ENCODE data around the gene PNMA8A. TPM values are rescaled to one million over a fixed set of nuclear protein-coding genes. Genes with fewer than 3 reads are reported as not detected.
A peak's percentile ranks its signal among the peaks of the same experiment; 100 is the strongest.

The PNMA8A gene
- total and polyA plus RNA-seq, 2 of the 8 experiments (the other 6 are each of a cell fraction or from before 2014, with no cell fraction given): 10.0 to 22.8 TPM

GRCh38 chr19:46480415-46480814 is 9.1 kb upstream of the PNMA8A start:
- Histone ChIP-seq H2BK120ac (replicated peaks; ENCODE audit: low read depth, low read length) (no peak overlapping the region), H3K4me1 (replicated peaks in 1 of 4; ENCODE audit: control insufficient read depth in 3 of 4, insufficient read depth in 4 of 4, low read length in 3 of 4) (peaks cover 0 to 9% (median 4%) of the 10 kb centered on the region in 4 experiments; a peak in 4 of 7 replicates), H2AFZ (ENCODE audit: low read length) (peak overlapping the region; percentile 43; the same call in 1 of the 2 replicates), H3K56ac (replicated peaks; ENCODE audit: insufficient read length, low read depth, low read length) (no peak overlapping the region), H3K27me3 (replicated peaks in 1 of 4; ENCODE audit: control insufficient read depth in 3 of 4, extremely low read depth in 1 of 4, insufficient read depth in 3 of 4, low read length in 3 of 4) (no peaks in the 10 kb centered on the region), H3K4ac (replicated peaks; ENCODE audit: insufficient read length, low read depth, low read length) (no peak overlapping the region), H2BK12ac (ENCODE audit: low read depth, low read length) (no peak overlapping the region), H3K23ac (ENCODE audit: insufficient read length) (no peak overlapping the region), H3K27ac (ENCODE audit: low read depth, low read length) (no peak overlapping the region), H3K4me3 (ENCODE audit: extremely low read depth in 1 of 4, insufficient read depth in 2 of 4, low read depth in 3 of 4, low read length in 4 of 4) (no peak overlapping the region), H3K9ac (replicated peaks in 1 of 4; ENCODE audit: extremely low read depth in 1 of 4, low read depth in 3 of 4, low read length in 3 of 4) (no peak overlapping the region), H3K23me2 (ENCODE audit: low read depth, low read length) (no peaks in the 10 kb centered on the region), H3K79me2 (ENCODE audit: control insufficient read depth in 1 of 2, insufficient read depth in 2 of 2, low read length in 2 of 2) (no peaks in the 10 kb centered on the region), H3K9me3 (ENCODE audit: insufficient read depth in 2 of 2, low read depth in 1 of 2, low read length in 1 of 2) (no peaks in the 10 kb centered on the region), H3K36me3 (ENCODE audit: control insufficient read depth in 2 of 4, insufficient read depth in 4 of 4, low read length in 3 of 4) (no peaks in the 10 kb centered on the region), H3K4me2 (ENCODE audit: insufficient read depth in 1 of 2, low read depth in 2 of 2, low read length in 2 of 2) (no peak overlapping the region), H3K14ac (ENCODE audit: insufficient read length) (no peak overlapping the region), H2AK5ac (ENCODE audit: low read depth, low read length) (no peak overlapping the region), H4K8ac (ENCODE audit: extremely low read depth, insufficient read depth, low read length) (no peak overlapping the region), H3K79me1 (ENCODE audit: low read depth, low read length) (no peaks in the 10 kb centered on the region), H2BK15ac (ENCODE audit: low read length) (no peak overlapping the region), H4K91ac (replicated peaks; ENCODE audit: insufficient read length, low read length) (no peak overlapping the region), H3K18ac (ENCODE audit: extremely low read depth, low read length) (no peak overlapping the region), H4K20me1 (replicated peaks in 1 of 2; ENCODE audit: control insufficient read depth in 1 of 2, insufficient read depth in 2 of 2, low read length in 2 of 2) (no peaks in the 10 kb centered on the region), H2BK20ac (ENCODE audit: low read length) (no peak overlapping the region), H4K5ac (ENCODE audit: insufficient read length, low read depth, low read length) (no peak overlapping the region), H2BK5ac (ENCODE audit: low read depth, low read length) (no peak overlapping the region)
- ChIA-PET CTCF (ENCODE audit: partially characterized antibody) (interaction anchor here (0.8 to 1.9 kb wide), 7 partner anchors 33 to 85 kb away, joined by 3 to 8 read pairs (median 3); no protein-coding TSS in a partner anchor), POLR2A (ENCODE audit: partially characterized antibody) (interaction anchor here (1.2 to 1.7 kb wide), 3 partner anchors 9 to 86 kb away, joined by 3 to 4 read pairs (median 3); partner anchors contain the start of genes CCDC8 and PNMA8A)
- no peak for TF ChIP-seq YY1 (IDR thresholded peaks at IDR 0.05; ENCODE audit: low read depth, low read length)
- TF ChIP-seq SP2 (IDR thresholded peaks at IDR 0.05; ENCODE audit: low read length): no peak
- no peak for TF ChIP-seq EP300 (IDR thresholded peaks at IDR 0.05; ENCODE audit: borderline replicate concordance in 1 of 2, low read depth in 2 of 2, low read length in 2 of 2)
- TF ChIP-seq TAF7 (optimal IDR thresholded peaks at IDR 0.05; ENCODE audit: borderline replicate concordance, low read depth, low read length): no peak
- no peak for TF ChIP-seq BRCA1 (IDR thresholded peaks at IDR 0.05; ENCODE audit: low read depth, low read length)
- TF ChIP-seq ASH2L (IDR thresholded peaks at IDR 0.05; ENCODE audit: low read length): no peak
- 63% methylated on average over 12 of the region's 12 CpGs; no CpG with 5 or more reads in 1 of the 2 experiments for WGBS, 2 experiments (ENCODE audit: extremely low coverage in 1 of 2, insufficient coverage in 1 of 2, insufficient read length in 1 of 2, insufficient replicate concordance in 2 of 2, low coverage in 1 of 2, low lambda C conversion rate in 2 of 2, missing lambda C conversion rate in 1 of 2)
- no peak for DNase-seq (ENCODE audit: low read depth in 1 of 2, low spot score in 2 of 2)
- no peak for FAIRE-seq

All from H1 (cell line).